NB4 (cell line): ENCODE data around the gene LRRFIP1.

Experiments
- MAX ChIP-seq: IDR thresholded peaks from 2 replicates; pipeline ENCODE4 v1.6.1; 2011; ENCODE audit warnings: low read depth, low read length
- MYC ChIP-seq: IDR thresholded peaks from 2 replicates; pipeline ENCODE4 v1.6.1; 2011; ENCODE audit warnings: low read depth, low read length
- POLR2A ChIP-seq: IDR thresholded peaks from 2 replicates; pipeline ENCODE4 v1.6.1; 2011; ENCODE audit warnings: mild to moderate bottlenecking; ENCODE audit not compliant: insufficient read length; ENCODE audit errors: extremely low read depth
- TF ChIP-seq, protein P1 (sequence below): IDR thresholded peaks from one replicate; pipeline ENCODE4 v1.5.1; 2012; ENCODE audit warnings: low read depth, low read length

DNA sequence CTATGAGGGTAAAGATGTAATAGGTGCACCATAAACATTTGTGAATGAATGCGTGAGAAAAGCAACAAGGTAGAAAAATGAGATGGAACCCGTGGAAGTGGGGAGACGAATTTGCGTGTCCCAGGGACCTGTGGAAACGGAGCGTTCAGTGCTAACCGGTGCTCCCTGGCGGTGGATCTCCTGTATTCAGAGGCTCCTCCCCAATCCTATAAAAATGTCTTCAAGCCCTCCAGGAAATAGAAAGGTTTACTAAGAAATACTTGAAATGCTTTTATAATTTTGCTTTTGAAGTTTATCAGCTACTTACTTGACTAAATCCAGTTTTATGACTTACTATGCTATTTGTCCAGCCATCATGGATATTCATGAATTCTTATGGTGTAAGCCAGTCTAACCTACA is 108.4 kb downstream of the LRRFIP1 start:
- TF ChIP-seq, protein P1, sequence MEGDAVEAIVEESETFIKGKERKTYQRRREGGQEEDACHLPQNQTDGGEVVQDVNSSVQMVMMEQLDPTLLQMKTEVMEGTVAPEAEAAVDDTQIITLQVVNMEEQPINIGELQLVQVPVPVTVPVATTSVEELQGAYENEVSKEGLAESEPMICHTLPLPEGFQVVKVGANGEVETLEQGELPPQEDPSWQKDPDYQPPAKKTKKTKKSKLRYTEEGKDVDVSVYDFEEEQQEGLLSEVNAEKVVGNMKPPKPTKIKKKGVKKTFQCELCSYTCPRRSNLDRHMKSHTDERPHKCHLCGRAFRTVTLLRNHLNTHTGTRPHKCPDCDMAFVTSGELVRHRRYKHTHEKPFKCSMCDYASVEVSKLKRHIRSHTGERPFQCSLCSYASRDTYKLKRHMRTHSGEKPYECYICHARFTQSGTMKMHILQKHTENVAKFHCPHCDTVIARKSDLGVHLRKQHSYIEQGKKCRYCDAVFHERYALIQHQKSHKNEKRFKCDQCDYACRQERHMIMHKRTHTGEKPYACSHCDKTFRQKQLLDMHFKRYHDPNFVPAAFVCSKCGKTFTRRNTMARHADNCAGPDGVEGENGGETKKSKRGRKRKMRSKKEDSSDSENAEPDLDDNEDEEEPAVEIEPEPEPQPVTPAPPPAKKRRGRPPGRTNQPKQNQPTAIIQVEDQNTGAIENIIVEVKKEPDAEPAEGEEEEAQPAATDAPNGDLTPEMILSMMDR = no peak
- TF ChIP-seq MAX (no peak), POLR2A (no peak), MYC (no peak)
